ENCODE data around the gene LARP6.

DNA sequence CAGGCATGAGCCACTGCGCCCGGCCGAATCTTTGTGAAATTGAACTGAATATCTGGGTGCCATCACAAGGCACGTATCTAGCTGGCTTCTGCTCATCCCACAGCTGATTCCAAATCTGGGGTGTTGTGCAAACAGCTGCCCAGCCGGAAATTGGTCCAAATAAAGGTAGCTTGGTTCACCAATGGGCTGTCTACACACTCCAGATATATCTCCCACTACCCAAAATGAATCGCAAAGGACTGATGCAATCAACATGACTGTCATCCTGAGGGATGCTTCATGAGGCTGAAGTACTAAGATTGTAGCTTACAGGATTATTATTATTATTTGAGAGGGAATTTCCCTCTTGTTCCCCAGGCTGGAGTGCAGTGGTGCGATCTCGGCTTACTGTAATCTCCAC, 28.1 kb downstream of the LARP6 start:
- TF ChIP-seq, protein P1, sequence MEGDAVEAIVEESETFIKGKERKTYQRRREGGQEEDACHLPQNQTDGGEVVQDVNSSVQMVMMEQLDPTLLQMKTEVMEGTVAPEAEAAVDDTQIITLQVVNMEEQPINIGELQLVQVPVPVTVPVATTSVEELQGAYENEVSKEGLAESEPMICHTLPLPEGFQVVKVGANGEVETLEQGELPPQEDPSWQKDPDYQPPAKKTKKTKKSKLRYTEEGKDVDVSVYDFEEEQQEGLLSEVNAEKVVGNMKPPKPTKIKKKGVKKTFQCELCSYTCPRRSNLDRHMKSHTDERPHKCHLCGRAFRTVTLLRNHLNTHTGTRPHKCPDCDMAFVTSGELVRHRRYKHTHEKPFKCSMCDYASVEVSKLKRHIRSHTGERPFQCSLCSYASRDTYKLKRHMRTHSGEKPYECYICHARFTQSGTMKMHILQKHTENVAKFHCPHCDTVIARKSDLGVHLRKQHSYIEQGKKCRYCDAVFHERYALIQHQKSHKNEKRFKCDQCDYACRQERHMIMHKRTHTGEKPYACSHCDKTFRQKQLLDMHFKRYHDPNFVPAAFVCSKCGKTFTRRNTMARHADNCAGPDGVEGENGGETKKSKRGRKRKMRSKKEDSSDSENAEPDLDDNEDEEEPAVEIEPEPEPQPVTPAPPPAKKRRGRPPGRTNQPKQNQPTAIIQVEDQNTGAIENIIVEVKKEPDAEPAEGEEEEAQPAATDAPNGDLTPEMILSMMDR (IDR thresholded peaks at IDR 0.05 in 4 of 5, conservative IDR thresholded peaks at IDR 0.05 in 1 of 5): no peak
- no peak for TF ChIP-seq POLR2A (IDR thresholded peaks at IDR 0.05)

All from gastrocnemius medialis (tissue), 4 donors.